K562 (cell line): ENCODE results near the gene PKLR. TPM values are rescaled to one million over a fixed set of nuclear protein-coding genes. Genes with fewer than 3 reads are reported as not detected.
A peak's percentile ranks its signal among the peaks of the same experiment; 100 is the strongest.

ENCODE experiments used
- COPS2 ChIP-seq: fragments of 450-650 bp; conservative IDR thresholded peaks from 2 replicates; pipeline ENCODE4 v1.6.1; 2016; ENCODE audit warnings: mild to moderate bottlenecking, moderate library complexity
- DNMT1 ChIP-seq: fragments of 450-650 bp; IDR thresholded peaks from 2 replicates; pipeline ENCODE4 v1.6.1; 2016; ENCODE audit warnings: antibody characterized with exemption, mild to moderate bottlenecking
- PHB ChIP-seq: fragments of 250-450 bp; sonication (Bioruptor Pico); IDR thresholded peaks from 2 replicates; pipeline ENCODE4 v1.5.0; 2021
- TAF9B ChIP-seq: fragments of 450-650 bp; IDR thresholded peaks from 2 replicates; pipeline ENCODE4 v1.6.1; 2018; ENCODE audit warnings: mild to moderate bottlenecking; ENCODE audit not compliant: partially characterized antibody
- TBL1XR1 ChIP-seq, 2 experiments: IDR thresholded peaks; 2 replicates each; pipeline ENCODE4 v1.6.1; 2012; ENCODE audit warnings: improper control_type of control experiment in 2 of 2, low read length in 2 of 2, mild to moderate bottlenecking in 1 of 2
- TFAM ChIP-seq: fragments of 250-450 bp; sonication (Bioruptor Pico); conservative IDR thresholded peaks from 2 replicates; pipeline ENCODE4 v1.5.0; 2021; ENCODE audit warnings: mild to moderate bottlenecking, moderate library complexity
- TSHZ1 ChIP-seq: fragments of 250-450 bp; sonication (Bioruptor Pico); IDR thresholded peaks from 2 replicates; pipeline ENCODE4 v1.4.0; 2020; ENCODE audit warnings: mild to moderate bottlenecking, moderate library complexity
- ZBTB17 ChIP-seq: fragments of 450-650 bp; formaldehyde crosslinking; IDR thresholded peaks from 2 replicates; pipeline ENCODE4 v1.4.0; 2020; ENCODE audit warnings: mild to moderate bottlenecking
- ZNF165 ChIP-seq: fragments of 250-450 bp; sonication (Bioruptor Pico); IDR thresholded peaks from 2 replicates; pipeline ENCODE4 v1.4.0; 2020; ENCODE audit warnings: borderline replicate concordance
- ZNF444 ChIP-seq: fragments of 250-450 bp; sonication (Bioruptor Pico); IDR thresholded peaks from 2 replicates; pipeline ENCODE4 v1.4.0; 2020; ENCODE audit warnings: mild to moderate bottlenecking, moderate library complexity
- polyA plus RNA-seq, 8 experiments: library from polyadenylated mRNA; depleted of rRNA in 4 of 8; stranded (reverse) in 5 of 8; unstranded in 3 of 8; fragments of >200 nt; fragmentation: Nextera tagmentation in 2 of 8; fragmentation: Illumina TruSeq in 1 of 8; extraction: Ambion mirVana in 2 of 8; extraction: Trizol in 1 of 8; gene quantifications; 2 replicates each; pipeline versions ENCODE4 v1.2.1 to v1.2.3, GENCODE V29; 2011 to 2014; ENCODE audit warnings: inconsistent platforms in 1 of 8, missing spikeins in 1 of 8
- total RNA-seq, 7 experiments: library from RNA; depleted of rRNA in 6 of 7; stranded (reverse); fragments of >200 nt in 6 of 7; fragmentation: Illumina TruSeq in 2 of 7; extraction: Trizol in 2 of 7; gene quantifications; 2 replicates each; pipeline versions ENCODE4 v1.2.1 to v1.2.3, GENCODE V29; 2011 to 2021; ENCODE audit warnings: low replicate concordance in 1 of 7
- TF ChIP-seq, protein P1 (sequence below), 2 experiments: IDR thresholded peaks; 2 replicates each; pipeline ENCODE4 v1.6.1; 2011; ENCODE audit warnings: borderline replicate concordance in 1 of 2, control low read depth in 1 of 2, low read depth in 1 of 2, low read length in 1 of 2, mild to moderate bottlenecking in 1 of 2, mixed read lengths in 1 of 2, moderate library complexity in 1 of 2; ENCODE audit not compliant: insufficient read depth in 1 of 2, insufficient read length in 1 of 2, poor library complexity in 1 of 2, severe bottlenecking in 1 of 2; ENCODE audit errors: extremely low read depth in 1 of 2
- TF ChIP-seq, protein P2 (sequence below), 3 experiments: IDR thresholded peaks in 2 of 3; conservative IDR thresholded peaks in 1 of 3; 2 replicates each; pipeline ENCODE4 v1.5.1; 2011 to 2012; ENCODE audit warnings: low read length in 3 of 3, mild to moderate bottlenecking in 3 of 3, control low read depth in 2 of 3, improper control_type of control experiment in 1 of 3, inconsistent platforms in 1 of 3, low read depth in 1 of 3, mixed read lengths in 1 of 3, moderate library complexity in 1 of 3; ENCODE audit not compliant: insufficient read depth in 2 of 3

Gene PKLR
- total and polyA plus RNA-seq, 9 of the 15 experiments (the other 6 are each of a cell fraction or from before 2014, with no cell fraction given): 10.7 to 78.4 (median 38.2) TPM

DNA sequence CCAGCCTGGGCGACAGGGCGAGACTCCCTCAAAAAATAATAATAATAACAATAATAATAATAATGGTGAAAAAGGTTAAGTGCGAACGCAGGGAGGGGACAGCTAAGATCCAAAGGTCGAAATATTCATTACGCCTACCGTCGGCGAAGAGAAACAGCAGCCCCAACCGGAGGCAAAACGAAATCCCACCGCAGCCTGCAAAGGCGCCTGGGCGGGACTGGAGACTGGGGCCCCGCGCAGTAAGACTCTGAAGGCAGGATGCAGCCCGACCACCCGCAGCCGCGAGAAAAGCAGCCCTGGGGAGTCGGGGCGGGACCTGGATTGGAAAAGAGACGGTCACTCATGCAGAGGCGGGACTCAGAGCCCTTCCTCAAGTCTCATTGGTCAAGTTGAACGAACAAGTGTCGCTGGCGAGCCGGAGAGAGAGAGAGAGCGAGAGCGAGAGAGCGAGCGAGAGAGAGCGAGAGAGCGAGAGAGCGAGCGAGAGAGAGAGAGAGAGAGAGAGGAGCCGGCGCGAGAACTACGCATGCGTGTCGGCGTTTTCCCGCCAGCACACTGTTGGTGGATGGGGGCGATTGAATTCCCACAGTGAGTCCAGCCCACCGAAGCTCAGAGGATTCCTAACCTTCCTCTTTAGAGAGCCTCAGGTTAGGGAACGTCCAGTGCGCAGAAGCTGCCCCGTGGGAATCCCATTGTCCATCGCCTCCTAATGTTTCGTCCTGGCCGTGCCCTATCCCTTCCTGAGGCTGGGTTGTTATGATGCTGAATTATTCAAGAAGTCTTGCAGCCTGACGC lies 56.7 kb downstream of the PKLR start (continued):
- TF ChIP-seq, protein P1, sequence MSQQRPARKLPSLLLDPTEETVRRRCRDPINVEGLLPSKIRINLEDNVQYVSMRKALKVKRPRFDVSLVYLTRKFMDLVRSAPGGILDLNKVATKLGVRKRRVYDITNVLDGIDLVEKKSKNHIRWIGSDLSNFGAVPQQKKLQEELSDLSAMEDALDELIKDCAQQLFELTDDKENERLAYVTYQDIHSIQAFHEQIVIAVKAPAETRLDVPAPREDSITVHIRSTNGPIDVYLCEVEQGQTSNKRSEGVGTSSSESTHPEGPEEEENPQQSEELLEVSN (IDR thresholded peaks at IDR 0.05; ENCODE audit: borderline replicate concordance in 1 of 2, extremely low read depth in 1 of 2, insufficient read depth in 1 of 2, insufficient read length in 1 of 2, low read depth in 1 of 2, low read length in 1 of 2, poor library complexity in 1 of 2, severe bottlenecking in 1 of 2): peak; percentile 98
- TF ChIP-seq, protein P2, sequence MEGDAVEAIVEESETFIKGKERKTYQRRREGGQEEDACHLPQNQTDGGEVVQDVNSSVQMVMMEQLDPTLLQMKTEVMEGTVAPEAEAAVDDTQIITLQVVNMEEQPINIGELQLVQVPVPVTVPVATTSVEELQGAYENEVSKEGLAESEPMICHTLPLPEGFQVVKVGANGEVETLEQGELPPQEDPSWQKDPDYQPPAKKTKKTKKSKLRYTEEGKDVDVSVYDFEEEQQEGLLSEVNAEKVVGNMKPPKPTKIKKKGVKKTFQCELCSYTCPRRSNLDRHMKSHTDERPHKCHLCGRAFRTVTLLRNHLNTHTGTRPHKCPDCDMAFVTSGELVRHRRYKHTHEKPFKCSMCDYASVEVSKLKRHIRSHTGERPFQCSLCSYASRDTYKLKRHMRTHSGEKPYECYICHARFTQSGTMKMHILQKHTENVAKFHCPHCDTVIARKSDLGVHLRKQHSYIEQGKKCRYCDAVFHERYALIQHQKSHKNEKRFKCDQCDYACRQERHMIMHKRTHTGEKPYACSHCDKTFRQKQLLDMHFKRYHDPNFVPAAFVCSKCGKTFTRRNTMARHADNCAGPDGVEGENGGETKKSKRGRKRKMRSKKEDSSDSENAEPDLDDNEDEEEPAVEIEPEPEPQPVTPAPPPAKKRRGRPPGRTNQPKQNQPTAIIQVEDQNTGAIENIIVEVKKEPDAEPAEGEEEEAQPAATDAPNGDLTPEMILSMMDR (IDR thresholded peaks at IDR 0.05 in 2 of 3, conservative IDR thresholded peaks at IDR 0.05 in 1 of 3; ENCODE audit: insufficient read depth in 2 of 3, low read depth in 1 of 3, low read length in 3 of 3): peak; percentile 40 to 70 (median 59); a peak in 5 of 6 replicates
- TF ChIP-seq ZNF165 (no peak), COPS2 (no peak), PHB (CRISPR knock-in tag) (no peak), ZNF444 (CRISPR knock-in tag) (no peak), ZBTB17 (CRISPR knock-in tag) (0 out of 2 replicates have a peak, but pooled peaks have one; percentile 54), TSHZ1 (CRISPR knock-in tag) (peak; percentile 43; the same call in 1 of the 2 replicates), DNMT1 (peak; percentile 97), TFAM (CRISPR knock-in tag) (no peak), TAF9B (peak; percentile 95), TBL1XR1 (IDR thresholded peaks at IDR 0.05; ENCODE audit: low read length in 2 of 2) (peak; percentile 85 to 96; a peak in 3 of 4 replicates)
